Endodermal cell (in vitro differentiated cells): ENCODE data around the gene ANKAR. TPM values are rescaled to one million over a fixed set of nuclear protein-coding genes. Genes with fewer than 3 reads are reported as not detected.
"Not testable (repeated sequence)": the region's sequence is repeated elsewhere in the genome, so short reads cannot be mapped to it uniquely, and the experiment has no call there.

Experiments used
- DNase-seq: peaks from one replicate; pipeline ENCODE4 v3.0.0-alpha.2; 2017
- H3K27ac ChIP-seq: 2 replicates; pipeline ENCODE4 v1.5.1; 2013; ENCODE audit warnings: mild to moderate bottlenecking, low read depth, low read length, moderate library complexity
- H3K27me3 ChIP-seq: 2 replicates; pipeline ENCODE4 v1.6.1; 2013; ENCODE audit warnings: mild to moderate bottlenecking, low read length, moderate library complexity; ENCODE audit not compliant: insufficient read depth, control insufficient read depth, poor library complexity, severe bottlenecking
- H3K36me3 ChIP-seq: 2 replicates; pipeline ENCODE4 v1.7.0; 2013; ENCODE audit warnings: mild to moderate bottlenecking, low read length, moderate library complexity; ENCODE audit not compliant: control insufficient read depth, insufficient read depth
- H3K4me1 ChIP-seq: one replicate; pipeline ENCODE4 v1.7.0; 2013; ENCODE audit warnings: low read length; ENCODE audit not compliant: control insufficient read depth, insufficient read depth
- H3K4me3 ChIP-seq: 2 replicates; pipeline ENCODE4 v1.5.1; 2013; ENCODE audit warnings: mild to moderate bottlenecking, low read length, moderate library complexity
- H3K9ac ChIP-seq: 2 replicates; pipeline ENCODE4 v1.6.1; 2013; ENCODE audit warnings: mild to moderate bottlenecking, low read length, moderate library complexity; ENCODE audit not compliant: poor library complexity, severe bottlenecking; ENCODE audit errors: extremely low read depth
- H3K9me3 ChIP-seq: 2 replicates; pipeline ENCODE4 v1.6.1; 2013; ENCODE audit warnings: mild to moderate bottlenecking, low read length, moderate library complexity; ENCODE audit not compliant: control insufficient read depth
- H3K27ac Mint-ChIP-seq: 2 replicates; pipeline ENCODE4 v1.8.0; 2020; ENCODE audit warnings: mixed read lengths
- H3K27me3 Mint-ChIP-seq: 2 replicates; pipeline ENCODE4 v1.8.0; 2021; ENCODE audit warnings: mild to moderate bottlenecking, mixed read lengths; ENCODE audit not compliant: insufficient read depth
- H3K36me3 Mint-ChIP-seq: 2 replicates; pipeline ENCODE4 v1.8.0; 2020; ENCODE audit warnings: low read depth, mixed read lengths
- H3K4me1 Mint-ChIP-seq: 2 replicates; pipeline ENCODE4 v1.8.0; 2020; ENCODE audit warnings: mixed read lengths
- H3K4me3 Mint-ChIP-seq: 2 replicates; pipeline ENCODE4 v1.8.0; 2020; ENCODE audit warnings: mild to moderate bottlenecking, moderate library complexity, mixed read lengths
- H3K9me3 Mint-ChIP-seq: 2 replicates; pipeline ENCODE4 v1.8.0; 2020; ENCODE audit warnings: mild to moderate bottlenecking, mixed read lengths
- CTCF ChIP-seq: fragments of 200-600 bp; sonication (generic); conservative IDR thresholded peaks from 2 replicates; pipeline ENCODE4 v1.5.0; 2021; ENCODE audit warnings: antibody characterized with exemption, mild to moderate bottlenecking
- WGBS, 2 experiments: methylation state at CpG; one replicate each; pipeline versions ENCODE4 v1.1.5 to v1.1.7; 2013; ENCODE audit warnings: missing lambda C conversion rate in 2 of 2, mixed read lengths in 1 of 2; ENCODE audit not compliant: insufficient coverage in 1 of 2, insufficient read length in 1 of 2; 5-methylcytosine and 5-hydroxymethylcytosine counted together
- total RNA-seq, 2 donors: library from RNA; stranded (reverse); fragmentation: NEBNext Ultra II Directional in 1 of 2; extraction: Animal tissue kit (Norgen Biotek cat#: 25700) in 1 of 2; gene quantifications; 2 replicates in 1 of 2; 3 replicates in 1 of 2; pipeline ENCODE4 v1.2.1, GENCODE V29; 2021

ANKAR gene
- total RNA-seq, 2 donors from 2014 or later, result 4.3 to 7.4 TPM

DNA sequence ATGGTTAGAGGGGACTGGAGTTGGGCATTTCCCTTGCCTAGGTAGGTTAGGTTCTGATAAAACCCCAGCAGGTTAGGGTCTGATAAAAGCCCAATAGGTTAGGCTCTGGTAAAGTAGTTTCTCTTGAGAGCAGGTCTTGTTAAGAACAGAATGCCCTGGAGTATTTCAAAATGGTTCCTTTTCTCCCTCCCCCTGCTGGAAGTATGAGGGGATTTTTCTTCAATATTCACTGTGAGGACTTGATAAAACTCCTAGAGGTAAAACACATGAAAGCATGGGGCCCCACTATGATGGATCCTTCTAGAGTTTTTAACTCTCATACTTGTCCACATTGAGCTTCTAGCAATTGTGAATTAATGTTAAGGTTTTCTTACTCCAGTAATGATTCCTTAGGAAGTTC lies 27.6 kb downstream of the ANKAR start:
- no peaks in the 10 kb centered on the region for H3K4me1 ChIP-seq
- Mint-ChIP-seq H3K4me3 (no peak overlapping the region), H3K9me3 (no peaks in the 10 kb centered on the region), H3K27ac (no peak overlapping the region), H3K4me1 (peaks cover 2% of the 10 kb centered on the region), H3K27me3 (no peaks in the 10 kb centered on the region), H3K36me3 (peaks cover 1% of the 10 kb centered on the region)
- peaks cover 3% of the 10 kb centered on the region for H3K9me3 ChIP-seq
- no peak overlapping the region for H3K4me3 ChIP-seq
- H3K27ac ChIP-seq, result no peak overlapping the region
- H3K27me3 ChIP-seq, result no peaks in the 10 kb centered on the region
- H3K36me3 ChIP-seq, result no peaks in the 10 kb centered on the region
- no peak overlapping the region for H3K9ac ChIP-seq
- no peak for DNase-seq
- peak; percentile 68 for TF ChIP-seq CTCF

- Histone ChIP-seq H3K36me3 (no peaks in the 10 kb centered on the region), H3K9me3 (peaks cover 5% of the 10 kb centered on the region), H3K4me1 (no peaks in the 10 kb centered on the region), H3K27ac (no peak overlapping the region), H3K27me3 (no peaks in the 10 kb centered on the region), H3K9ac (no peak overlapping the region), H3K4me3 (no peak overlapping the region)
- Mint-ChIP-seq H3K27me3 (peaks cover 2% of the 10 kb centered on the region), H3K9me3 (peaks cover 36% of the 10 kb centered on the region), H3K4me3 (no peak overlapping the region), H3K27ac (no peak overlapping the region), H3K36me3 (peaks cover 29% of the 10 kb centered on the region), H3K4me1 (no peaks in the 10 kb centered on the region)
- WGBS, 2 experiments, result 90 to 91% methylated on average over 2 to 5 of the region's 5 CpGs
- peak; percentile 44 for DNase-seq
- no peak for TF ChIP-seq CTCF
Measured at GRCh38 chr2:189709501-189710221, 35.2 kb downstream of the ANKAR start.

GRCh38 chr2:189717593-189717992 lies 43.1 kb downstream of the ANKAR start:
- H3K9me3 Mint-ChIP-seq, result peaks cover 50% of the 10 kb centered on the region

GRCh38 chr2:189719571-189719970 lies 45.1 kb downstream of the ANKAR start:
- Mint-ChIP-seq H3K27me3 (no peaks in the 10 kb centered on the region), H3K9me3 (peaks cover 31% of the 10 kb centered on the region), H3K27ac (no peak overlapping the region), H3K4me3 (no peak overlapping the region), H3K4me1 (no peaks in the 10 kb centered on the region), H3K36me3 (no peaks in the 10 kb centered on the region)
- WGBS, 2 experiments, result 94 to 100% methylated on average over 1 to 4 of the region's 4 CpGs
- Histone ChIP-seq H3K27me3 (no peaks in the 10 kb centered on the region), H3K4me1 (no peaks in the 10 kb centered on the region), H3K9ac (no peak overlapping the region), H3K27ac (no peak overlapping the region), H3K9me3 (no peaks in the 10 kb centered on the region), H3K4me3 (no peak overlapping the region), H3K36me3 (no peaks in the 10 kb centered on the region)
- no peak for TF ChIP-seq CTCF
- DNase-seq, result no peak

More at GRCh38 chr2:189717593-189717992, 43.1 kb downstream of the ANKAR start:
- not testable (repeated sequence) for H3K9ac ChIP-seq, H3K36me3 ChIP-seq, H3K4me3 ChIP-seq, H3K4me1 ChIP-seq, H3K9me3 ChIP-seq, H3K27me3 Mint-ChIP-seq, H3K27ac Mint-ChIP-seq, DNase-seq, H3K27me3 ChIP-seq, H3K27ac ChIP-seq, H3K4me3 Mint-ChIP-seq, H3K4me1 Mint-ChIP-seq
- peaks cover 12% of the 10 kb centered on the region for H3K36me3 Mint-ChIP-seq
- WGBS, 2 experiments, result 64 to 86% methylated on average over 1 of the region's 1 CpG
